Ectodermal cell (in vitro differentiated cells): ENCODE data around the gene DPM2.

Experiments
- H3K27ac ChIP-seq: 2 replicates; pipeline ENCODE4 v1.7.0; 2013; ENCODE audit warnings: mild to moderate bottlenecking, low read depth, low read length; ENCODE audit not compliant: insufficient read depth, poor library complexity, severe bottlenecking
- H3K27me3 ChIP-seq: 2 replicates; pipeline ENCODE4 v1.7.0; 2013; ENCODE audit warnings: mild to moderate bottlenecking, low read length; ENCODE audit not compliant: insufficient read depth, control insufficient read depth, poor library complexity, severe bottlenecking
- H3K36me3 ChIP-seq: one replicate; pipeline ENCODE4 v1.7.0; 2013; ENCODE audit warnings: low read length; ENCODE audit not compliant: control insufficient read depth, insufficient read depth
- H3K4me1 ChIP-seq: one replicate; pipeline ENCODE4 v1.7.0; 2013; ENCODE audit warnings: low read length; ENCODE audit not compliant: control insufficient read depth, insufficient read depth
- H3K4me3 ChIP-seq: 2 replicates; pipeline ENCODE4 v1.7.0; 2013; ENCODE audit warnings: low read depth, low read length, control low read depth; ENCODE audit not compliant: insufficient read depth
- H3K9me3 ChIP-seq: 2 replicates; pipeline ENCODE4 v1.7.0; 2013; ENCODE audit warnings: mild to moderate bottlenecking, low read length, moderate library complexity; ENCODE audit not compliant: control insufficient read depth
- WGBS, 2 experiments: methylation state at CpG; one replicate each; pipeline ENCODE4 v1.1.7; 2013; ENCODE audit warnings: missing lambda C conversion rate in 2 of 2; 5-methylcytosine and 5-hydroxymethylcytosine counted together

DPM2 gene

GRCh38 chr9:127927201-127927987 lies 10.3 kb downstream of the DPM2 start:
- WGBS, 2 experiments, result 0 to 1% methylated on average over 52 to 55 of the region's 56 CpGs
- H3K4me3 ChIP-seq, result peak overlapping the region; percentile 41

GRCh38 chr9:127926906-127927200 lies 10.8 kb downstream of the DPM2 start:
- H3K27ac ChIP-seq, result no peak overlapping the region
- peaks cover 15% of the 10 kb centered on the region for H3K4me1 ChIP-seq
- H3K27me3 ChIP-seq, result peaks cover 71% of the 10 kb centered on the region
- H3K36me3 ChIP-seq, result no peaks in the 10 kb centered on the region
- peak overlapping the region; percentile 41 for H3K4me3 ChIP-seq
- WGBS, 2 experiments, result 4% methylated on average over 19 of the region's 19 CpGs
- no peaks in the 10 kb centered on the region for H3K9me3 ChIP-seq

More at GRCh38 chr9:127927201-127927987, 10.3 kb downstream of the DPM2 start:
- H3K27ac ChIP-seq, result no peak overlapping the region
- H3K27me3 ChIP-seq, result peaks cover 65% of the 10 kb centered on the region
- H3K36me3 ChIP-seq, result no peaks in the 10 kb centered on the region
- peaks cover 15% of the 10 kb centered on the region for H3K4me1 ChIP-seq
- no peaks in the 10 kb centered on the region for H3K9me3 ChIP-seq

- Histone ChIP-seq H3K27me3 (peaks cover 73% of the 10 kb centered on the region), H3K4me3 (peak overlapping the region; percentile 41), H3K4me1 (peaks cover 12% of the 10 kb centered on the region), H3K9me3 (no peaks in the 10 kb centered on the region), H3K27ac (no peak overlapping the region), H3K36me3 (no peaks in the 10 kb centered on the region)
- 59 to 65% methylated on average over 14 of the region's 14 CpGs for WGBS, 2 experiments
Measured at GRCh38 chr9:127925959-127926905, 11.4 kb downstream of the DPM2 start.

GRCh38 chr9:127924736-127925444 lies 12.8 kb downstream of the DPM2 start:
- Histone ChIP-seq H3K4me3 (no peak overlapping the region), H3K9me3 (no peaks in the 10 kb centered on the region), H3K27ac (no peak overlapping the region), H3K4me1 (peaks cover 7% of the 10 kb centered on the region), H3K27me3 (peaks cover 72% of the 10 kb centered on the region), H3K36me3 (no peaks in the 10 kb centered on the region)
- 92 to 93% methylated on average over 22 of the region's 22 CpGs for WGBS, 2 experiments

GRCh38 chr9:127923771-127924170 lies 13.9 kb downstream of the DPM2 start:
- Histone ChIP-seq H3K27me3 (peaks cover 61% of the 10 kb centered on the region), H3K4me3 (no peak overlapping the region), H3K36me3 (no peaks in the 10 kb centered on the region), H3K9me3 (no peaks in the 10 kb centered on the region), H3K4me1 (peaks cover 7% of the 10 kb centered on the region), H3K27ac (no peak overlapping the region)
- 90 to 91% methylated on average over 8 of the region's 8 CpGs for WGBS, 2 experiments

- Histone ChIP-seq H3K4me3 (no peak overlapping the region), H3K27me3 (peaks cover 54% of the 10 kb centered on the region), H3K4me1 (peaks cover 6% of the 10 kb centered on the region), H3K9me3 (no peaks in the 10 kb centered on the region), H3K27ac (no peak overlapping the region), H3K36me3 (no peaks in the 10 kb centered on the region)
- 59 to 64% methylated on average over 6 of the region's 6 CpGs for WGBS, 2 experiments
Measured at GRCh38 chr9:127923046-127923445, 14.6 kb downstream of the DPM2 start.

- H3K27me3 ChIP-seq, result peaks cover 44% of the 10 kb centered on the region
- WGBS, 2 experiments, result 27 to 28% methylated on average over 45 of the region's 45 CpGs
- peaks cover 4% of the 10 kb centered on the region for H3K4me1 ChIP-seq
- H3K36me3 ChIP-seq, result no peaks in the 10 kb centered on the region
- no peak overlapping the region for H3K27ac ChIP-seq
- no peaks in the 10 kb centered on the region for H3K9me3 ChIP-seq
- H3K4me3 ChIP-seq, result no peak overlapping the region
Measured at GRCh38 chr9:127921557-127922120, 16.0 kb downstream of the DPM2 start.

- 93 to 95% methylated on average over 7 of the region's 7 CpGs for WGBS, 2 experiments
- H3K27ac ChIP-seq, result no peak overlapping the region
- no peak overlapping the region for H3K4me3 ChIP-seq
- H3K4me1 ChIP-seq, result peaks cover 12% of the 10 kb centered on the region
- peaks cover 44% of the 10 kb centered on the region for H3K27me3 ChIP-seq
- no peaks in the 10 kb centered on the region for H3K36me3 ChIP-seq
- H3K9me3 ChIP-seq, result no peaks in the 10 kb centered on the region
Measured at GRCh38 chr9:127920794-127921193, 16.9 kb downstream of the DPM2 start.

- no peak overlapping the region for H3K27ac ChIP-seq
- H3K4me1 ChIP-seq, result peaks cover 13% of the 10 kb centered on the region
- WGBS, 2 experiments, result 87 to 88% methylated on average over 8 of the region's 8 CpGs
- no peaks in the 10 kb centered on the region for H3K36me3 ChIP-seq
- no peak overlapping the region for H3K4me3 ChIP-seq
- H3K9me3 ChIP-seq, result no peaks in the 10 kb centered on the region
- H3K27me3 ChIP-seq, result peaks cover 35% of the 10 kb centered on the region
Measured at GRCh38 chr9:127919253-127919815, 18.3 kb downstream of the DPM2 start.
